Neural progenitor cell (in vitro differentiated cells): ENCODE results near the gene ABHD2. TPM values are rescaled to one million over a fixed set of nuclear protein-coding genes. Genes with fewer than 3 reads are reported as not detected.

ENCODE experiments used
- DNase-seq: peaks from one replicate; pipeline ENCODE4 v3.0.0-alpha.2; 2016; ENCODE audit warnings: low spot score
- H2AFZ ChIP-seq: fragments of 200-600 bp; sonication (generic); replicated peaks from 2 replicates; pipeline ENCODE4 v1.6.1; 2016; ENCODE audit warnings: antibody characterized with exemption
- H3F3A ChIP-seq: fragments of 200-600 bp; sonication (generic); 2 replicates; pipeline ENCODE4 v1.6.1; 2016; ENCODE audit warnings: antibody characterized with exemption, low read depth
- H3K27ac ChIP-seq: fragments of 200-600 bp; sonication (generic); 2 replicates; pipeline ENCODE4 v1.5.1; 2016; ENCODE audit warnings: mild to moderate bottlenecking
- H3K27me3 ChIP-seq: fragments of 200-600 bp; sonication (generic); 2 replicates; pipeline ENCODE4 v1.6.1; 2016; ENCODE audit warnings: mild to moderate bottlenecking, moderate library complexity
- H3K36me3 ChIP-seq: fragments of 200-600 bp; sonication (generic); 2 replicates; pipeline ENCODE4 v1.5.1; 2016
- H3K4me1 ChIP-seq: fragments of 200-600 bp; sonication (generic); 2 replicates; pipeline ENCODE4 v1.6.1; 2016; ENCODE audit warnings: mixed run types
- H3K4me2 ChIP-seq: fragments of 200-600 bp; sonication (generic); 2 replicates; pipeline ENCODE4 v1.6.1; 2016
- H3K4me3 ChIP-seq: fragments of 200-600 bp; sonication (generic); 2 replicates; pipeline ENCODE4 v1.5.1; 2016
- H3K79me2 ChIP-seq: fragments of 200-600 bp; sonication (generic); 2 replicates; pipeline ENCODE4 v1.6.1; 2016; ENCODE audit warnings: low read depth
- H3K9ac ChIP-seq: fragments of 200-600 bp; sonication (generic); 2 replicates; pipeline ENCODE4 v1.6.1; 2016
- H3K9me3 ChIP-seq: fragments of 200-600 bp; sonication (generic); 2 replicates; pipeline ENCODE4 v1.5.1; 2016; ENCODE audit warnings: low read depth
- H4K20me1 ChIP-seq: fragments of 200-600 bp; sonication (generic); 2 replicates; pipeline ENCODE4 v1.6.1; 2016; ENCODE audit warnings: low read depth
- H3K27ac Mint-ChIP-seq: 3 replicates; pipeline ENCODE4 v1.8.0; 2021; ENCODE audit warnings: mixed read lengths
- H3K27me3 Mint-ChIP-seq: 2 replicates; pipeline ENCODE4 v1.8.0; 2022; ENCODE audit warnings: low read depth, mild to moderate bottlenecking, inconsistent platforms, moderate library complexity, mixed read lengths; ENCODE audit not compliant: insufficient read depth
- H3K36me3 Mint-ChIP-seq: 3 replicates; pipeline ENCODE4 v1.8.0; 2021; ENCODE audit warnings: mixed read lengths
- H3K4me1 Mint-ChIP-seq: 3 replicates; pipeline ENCODE4 v1.8.0; 2021; ENCODE audit warnings: mixed read lengths
- H3K4me3 Mint-ChIP-seq: 3 replicates; pipeline ENCODE4 v1.8.0; 2021; ENCODE audit warnings: mild to moderate bottlenecking, moderate library complexity, mixed read lengths
- H3K9me3 Mint-ChIP-seq: 3 replicates; pipeline ENCODE4 v1.8.0; 2020; ENCODE audit warnings: mixed read lengths
- EZH2 ChIP-seq: fragments of 200-600 bp; sonication (generic); IDR thresholded peaks from 2 replicates; pipeline ENCODE4 v1.6.1; 2017; ENCODE audit warnings: antibody characterized with exemption, mild to moderate bottlenecking, moderate library complexity
- EZH2phosphoT487 ChIP-seq: fragments of 200-600 bp; sonication (generic); IDR thresholded peaks from 2 replicates; pipeline ENCODE4 v1.6.1; 2017; ENCODE audit warnings: antibody characterized with exemption
- total RNA-seq: library from RNA; depleted of rRNA; stranded (reverse); fragments of >200 nt; gene quantifications from 2 replicates; pipeline ENCODE4 v1.2.3, GENCODE V29; 2015; ENCODE audit warnings: low replicate concordance
- TF ChIP-seq, protein P1 (sequence below): fragments of 200-600 bp; sonication (generic); IDR thresholded peaks from 2 replicates; pipeline ENCODE4 v1.5.1; 2017; ENCODE audit warnings: antibody characterized with exemption, mild to moderate bottlenecking

Gene ABHD2
- total RNA-seq, 1 donor from 2014 or later, result 10.9 TPM

DNA sequence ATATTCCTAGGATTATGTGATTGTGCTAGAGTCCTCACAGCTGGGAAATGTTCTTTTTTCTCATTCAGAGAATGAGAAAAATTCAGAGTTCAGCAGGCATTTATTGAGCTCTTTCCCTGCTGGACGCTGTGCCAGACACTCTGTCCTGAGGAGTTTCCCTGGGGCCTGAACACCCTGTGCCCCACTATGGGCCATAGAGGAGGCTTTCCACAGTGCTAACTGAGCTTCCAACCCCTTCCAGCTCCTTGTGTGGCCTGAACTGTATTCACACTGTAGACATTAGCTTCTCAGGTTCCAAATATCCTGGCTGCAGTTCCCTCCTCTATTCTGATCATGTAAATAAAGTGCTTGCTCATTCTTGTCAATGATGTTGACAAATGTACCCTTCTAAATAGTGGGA, 10.0 kb downstream of the ABHD2 start:
- Mint-ChIP-seq H3K4me3 (no peak overlapping the region), H3K36me3 (peaks cover 3% of the 10 kb centered on the region), H3K27me3 (peaks cover 3% of the 10 kb centered on the region), H3K4me1 (peaks cover 2% of the 10 kb centered on the region), H3K27ac (no peak overlapping the region), H3K9me3 (no peaks in the 10 kb centered on the region)
- H4K20me1 ChIP-seq, result no peaks in the 10 kb centered on the region
- H3K4me2 ChIP-seq, result no peak overlapping the region
- no peak overlapping the region for H3K9ac ChIP-seq
- H3K4me1 ChIP-seq, result no peaks in the 10 kb centered on the region
- H3K36me3 ChIP-seq, result no peaks in the 10 kb centered on the region
- no peak overlapping the region for H2AFZ ChIP-seq
- H3K4me3 ChIP-seq, result no peak overlapping the region
- DNase-seq, result no peak
- no peak overlapping the region for H3K27ac ChIP-seq
- H3K27me3 ChIP-seq, result no peaks in the 10 kb centered on the region
- TF ChIP-seq EZH2 (no peak), EZH2phosphoT487 (no peak)
- TF ChIP-seq, protein P1, sequence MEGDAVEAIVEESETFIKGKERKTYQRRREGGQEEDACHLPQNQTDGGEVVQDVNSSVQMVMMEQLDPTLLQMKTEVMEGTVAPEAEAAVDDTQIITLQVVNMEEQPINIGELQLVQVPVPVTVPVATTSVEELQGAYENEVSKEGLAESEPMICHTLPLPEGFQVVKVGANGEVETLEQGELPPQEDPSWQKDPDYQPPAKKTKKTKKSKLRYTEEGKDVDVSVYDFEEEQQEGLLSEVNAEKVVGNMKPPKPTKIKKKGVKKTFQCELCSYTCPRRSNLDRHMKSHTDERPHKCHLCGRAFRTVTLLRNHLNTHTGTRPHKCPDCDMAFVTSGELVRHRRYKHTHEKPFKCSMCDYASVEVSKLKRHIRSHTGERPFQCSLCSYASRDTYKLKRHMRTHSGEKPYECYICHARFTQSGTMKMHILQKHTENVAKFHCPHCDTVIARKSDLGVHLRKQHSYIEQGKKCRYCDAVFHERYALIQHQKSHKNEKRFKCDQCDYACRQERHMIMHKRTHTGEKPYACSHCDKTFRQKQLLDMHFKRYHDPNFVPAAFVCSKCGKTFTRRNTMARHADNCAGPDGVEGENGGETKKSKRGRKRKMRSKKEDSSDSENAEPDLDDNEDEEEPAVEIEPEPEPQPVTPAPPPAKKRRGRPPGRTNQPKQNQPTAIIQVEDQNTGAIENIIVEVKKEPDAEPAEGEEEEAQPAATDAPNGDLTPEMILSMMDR, result no peak
- H3K79me2 ChIP-seq, result no peaks in the 10 kb centered on the region
- no peaks in the 10 kb centered on the region for H3K9me3 ChIP-seq
- no peaks in the 10 kb centered on the region for H3F3A ChIP-seq

DNA sequence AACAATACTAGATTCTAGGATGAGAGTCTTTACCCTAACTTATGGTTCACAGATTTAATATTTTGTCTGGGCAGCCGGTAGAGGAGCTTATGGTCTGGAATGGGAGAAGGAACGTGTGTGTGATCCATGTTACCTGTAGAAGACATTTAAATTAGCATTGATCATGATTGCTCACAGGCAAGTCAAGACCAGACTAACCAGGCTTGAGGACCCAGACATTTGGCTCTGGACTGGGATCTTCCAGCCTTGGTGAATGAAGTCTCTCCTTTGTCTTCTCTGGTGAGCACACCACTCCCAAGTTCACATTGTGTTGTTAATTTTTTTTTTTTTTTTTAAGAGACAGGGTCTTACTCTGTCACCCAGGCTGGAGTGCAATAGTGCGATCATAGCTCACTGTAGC, 11.7 kb downstream of the ABHD2 start:
- H3K27me3 ChIP-seq, result no peaks in the 10 kb centered on the region
- Mint-ChIP-seq H3K9me3 (no peaks in the 10 kb centered on the region), H3K4me3 (no peak overlapping the region), H3K27ac (no peak overlapping the region), H3K27me3 (peaks cover 3% of the 10 kb centered on the region), H3K36me3 (peaks cover 12% of the 10 kb centered on the region), H3K4me1 (no peaks in the 10 kb centered on the region)
- H3K9me3 ChIP-seq, result no peaks in the 10 kb centered on the region
- no peak overlapping the region for H3K4me3 ChIP-seq
- H2AFZ ChIP-seq, result no peak overlapping the region
- H4K20me1 ChIP-seq, result no peaks in the 10 kb centered on the region
- no peaks in the 10 kb centered on the region for H3K79me2 ChIP-seq
- H3F3A ChIP-seq, result no peaks in the 10 kb centered on the region
- no peak overlapping the region for H3K9ac ChIP-seq
- no peak overlapping the region for H3K27ac ChIP-seq
- H3K4me1 ChIP-seq, result no peaks in the 10 kb centered on the region
- DNase-seq, result no peak
- H3K4me2 ChIP-seq, result no peak overlapping the region
- TF ChIP-seq EZH2 (no peak), EZH2phosphoT487 (no peak)
- TF ChIP-seq, protein P1, result no peak
- H3K36me3 ChIP-seq, result no peaks in the 10 kb centered on the region

DNA sequence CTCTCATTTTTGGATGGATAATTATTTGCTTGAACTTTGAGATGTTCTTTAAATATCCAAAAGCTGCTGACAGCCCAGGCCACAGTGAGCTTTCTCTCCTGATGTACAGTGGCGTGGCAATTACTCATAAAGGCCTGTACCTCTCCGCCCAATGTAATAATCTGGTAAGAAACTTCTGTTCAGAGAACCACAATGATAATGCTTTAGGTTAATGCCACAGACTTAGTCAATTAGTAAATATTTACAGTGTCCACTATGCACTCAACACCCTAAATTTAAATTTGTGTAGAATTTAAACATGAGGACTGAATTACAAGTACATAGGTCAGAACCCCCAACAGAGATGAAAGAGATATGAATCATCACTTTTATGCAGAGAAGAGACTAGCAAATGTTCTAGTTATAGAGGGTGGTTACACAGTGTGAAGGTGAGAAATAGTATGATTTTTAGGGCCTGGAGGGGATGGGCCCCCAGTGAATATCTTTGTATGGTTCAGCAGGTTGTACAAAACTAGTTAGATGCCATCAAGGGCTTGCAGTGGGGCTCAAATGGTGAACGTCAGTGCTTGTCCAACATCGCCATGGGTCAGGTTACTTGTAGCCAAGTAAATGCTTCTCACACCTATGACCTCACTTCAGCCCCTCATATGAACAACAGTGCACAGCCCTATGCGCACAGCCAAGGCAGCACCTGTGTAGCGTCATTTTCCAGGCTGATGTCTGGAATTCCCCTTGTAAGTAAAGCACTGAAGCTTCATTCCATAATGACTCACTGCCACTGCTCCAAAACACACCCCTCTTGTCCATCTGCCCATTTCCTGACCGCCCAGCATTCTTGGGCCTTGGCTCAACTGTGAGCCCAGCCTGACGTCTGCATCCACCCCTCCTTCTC, 13.3 kb downstream of the ABHD2 start:
- Histone ChIP-seq H3K27ac (no peak overlapping the region), H2AFZ (no peak overlapping the region), H3K4me1 (no peaks in the 10 kb centered on the region), H3K27me3 (no peaks in the 10 kb centered on the region), H3F3A (no peaks in the 10 kb centered on the region), H3K9ac (no peak overlapping the region), H3K4me2 (no peak overlapping the region), H3K9me3 (no peaks in the 10 kb centered on the region), H3K4me3 (no peak overlapping the region), H3K36me3 (no peaks in the 10 kb centered on the region), H4K20me1 (no peaks in the 10 kb centered on the region), H3K79me2 (no peaks in the 10 kb centered on the region)
- Mint-ChIP-seq H3K4me1 (no peaks in the 10 kb centered on the region), H3K4me3 (no peak overlapping the region), H3K36me3 (peaks cover 15% of the 10 kb centered on the region), H3K27ac (no peak overlapping the region), H3K9me3 (no peaks in the 10 kb centered on the region), H3K27me3 (peaks cover 3% of the 10 kb centered on the region)
- no peak for TF ChIP-seq EZH2
- TF ChIP-seq, protein P1, result no peak
- no peak for TF ChIP-seq EZH2phosphoT487
- no peak for DNase-seq
